NCI-H2227 (cell line): ENCODE data around the gene GP9.
"Not testable (repeated sequence)": the region's sequence is repeated elsewhere in the genome, so short reads cannot be mapped to it uniquely, and the experiment has no call there.

Experiments
- DNase-seq: peaks from one replicate; lab custom pipeline; 2025; ENCODE audit not compliant: unreplicated experiment; lab: John Stamatoyannopoulos, UW

Gene GP9

GRCh38 chr3:129106866-129107565 lies 46.4 kb downstream of the GP9 start:
- DNase-seq: no peak

GRCh38 chr3:129107793-129108192 lies 47.2 kb downstream of the GP9 start:
- DNase-seq: no peak

- DNase-seq: not testable (repeated sequence)
Observed at GRCh38 chr3:129111076-129111780, 50.6 kb downstream of the GP9 start.
